Activated CD8-positive, alpha-beta T cell treated with anti-CD3 and anti-CD28 coated beads, Interleukin-2, amount 10 ng/mL, durations not matched to agents 7 days and 5 days (primary cell): Measurements from ENCODE around the gene CYB5D1. TPM values are rescaled to one million over a fixed set of nuclear protein-coding genes. Genes with fewer than 3 reads are reported as not detected.
A peak's percentile ranks its signal among the peaks of the same experiment; 100 is the strongest.

Experiments used
- ATAC-seq: fragments of 150-1000 bp; cut with Tn5 transposase; one replicate; pipeline ENCODE4 v1.10.0; 2021; ENCODE audit warnings: moderate library complexity
- CTCF ChIA-PET: fragments of 350-600 bp; sonication (Branson Sonifier 250); formaldehyde crosslinking; loops from one replicate; lab custom pipeline; 2021; ENCODE audit warnings: antibody characterized with exemption; lab: Charles Lee
- POLR2A ChIA-PET: fragments of 350-600 bp; sonication (Branson Sonifier 250); formaldehyde crosslinking; loops from one replicate; lab custom pipeline; 2021; ENCODE audit warnings: antibody characterized with exemption; lab: Charles Lee
- DNase-seq: peaks from one replicate; pipeline ENCODE4 v3.0.0-alpha.2; 2020
- H3K27ac Mint-ChIP-seq: one replicate; pipeline ENCODE4 v1.8.0; 2021; ENCODE audit warnings: mild to moderate bottlenecking, mixed read lengths
- H3K27me3 Mint-ChIP-seq: one replicate; pipeline ENCODE4 v1.8.0; 2021; ENCODE audit warnings: low read depth, mixed read lengths
- H3K36me3 Mint-ChIP-seq: one replicate; pipeline ENCODE4 v1.8.0; 2021; ENCODE audit warnings: low read depth, mixed read lengths
- H3K4me1 Mint-ChIP-seq: one replicate; pipeline ENCODE4 v1.8.0; 2021; ENCODE audit warnings: low read depth, mixed read lengths
- H3K4me3 Mint-ChIP-seq: one replicate; pipeline ENCODE4 v1.8.0; 2021; ENCODE audit warnings: mild to moderate bottlenecking, mixed read lengths
- H3K9me3 Mint-ChIP-seq: one replicate; pipeline ENCODE4 v1.8.0; 2022; ENCODE audit warnings: mixed read lengths; ENCODE audit not compliant: insufficient read depth
- total RNA-seq, 2 experiments: library from RNA; stranded (reverse); gene quantifications; one replicate each; pipeline ENCODE4 v1.2.3, GENCODE V29; 2021

CYB5D1 gene
- total RNA-seq, 2 experiments from 2014 or later, result 9.8 to 11.2 TPM

DNA sequence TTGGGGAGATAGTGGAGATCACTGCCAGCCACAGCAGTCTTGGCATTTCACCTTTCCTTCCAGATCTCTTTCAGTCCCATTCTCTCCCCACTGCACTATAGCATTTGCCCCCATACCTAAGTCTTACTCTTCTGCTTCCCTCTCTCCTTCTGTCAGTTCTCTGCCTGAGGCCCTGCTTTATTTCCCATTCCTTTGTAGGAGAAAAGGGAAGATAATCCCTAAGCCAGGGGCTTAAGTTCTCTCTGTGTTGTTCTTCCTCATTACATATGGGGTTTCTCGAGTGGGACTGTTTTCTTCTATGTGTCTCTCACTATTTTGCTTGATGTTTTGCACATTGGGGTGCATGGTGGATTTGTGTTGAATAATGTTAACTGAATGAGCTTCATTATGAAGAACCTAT, 17.4 kb upstream of the CYB5D1 start:
- Mint-ChIP-seq H3K4me3 (peak overlapping the region; percentile 97), H3K4me1 (peaks cover 63% of the 10 kb centered on the region), H3K36me3 (no peaks in the 10 kb centered on the region), H3K27ac (peak overlapping the region; percentile 41), H3K9me3 (no peaks in the 10 kb centered on the region), H3K27me3 (no peaks in the 10 kb centered on the region)
- CTCF ChIA-PET, result interaction anchor here (0.9 to 1.9 kb wide), 4 partner anchors 9 to 150 kb away, joined by 3 to 6 read pairs (median 4); partner anchors contain the start of gene NAA38
- POLR2A ChIA-PET, result no interaction called here
- DNase-seq (no peak), ATAC-seq (no peak)

DNA sequence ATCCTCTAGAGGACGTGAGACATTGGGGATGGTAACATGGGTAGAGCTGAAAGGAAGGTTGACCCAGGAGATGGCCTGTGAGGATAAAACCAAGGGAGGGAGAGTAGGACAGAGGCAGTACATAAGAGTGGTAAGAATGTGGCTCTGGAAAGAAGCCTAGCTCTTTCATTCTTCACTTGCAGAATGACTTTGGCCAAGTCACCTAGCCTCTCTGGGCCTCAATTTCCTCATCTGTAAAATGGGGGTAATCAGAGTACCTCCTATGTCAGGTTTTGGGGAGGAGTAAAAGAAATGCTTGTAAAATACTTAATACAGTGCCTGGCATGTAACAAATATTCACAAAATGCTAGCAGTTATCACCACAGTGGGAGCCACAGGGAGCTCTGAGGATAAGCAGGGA, 16.9 kb upstream of the CYB5D1 start:
- Mint-ChIP-seq H3K4me1 (peaks cover 65% of the 10 kb centered on the region), H3K27me3 (no peaks in the 10 kb centered on the region), H3K36me3 (no peaks in the 10 kb centered on the region), H3K4me3 (peak overlapping the region; percentile 97), H3K27ac (peak overlapping the region; percentile 77), H3K9me3 (no peaks in the 10 kb centered on the region)
- no peak for ATAC-seq
- ChIA-PET POLR2A (interaction anchor here (0.7 kb wide), 2 partner anchors 92 to 332 kb away, joined by 3 to 5 read pairs; no protein-coding TSS in a partner anchor), CTCF (interaction anchor here (0.9 to 1.9 kb wide), 4 partner anchors 9 to 149 kb away, joined by 3 to 6 read pairs (median 4); partner anchors contain the start of gene NAA38)
- DNase-seq, result no peak

DNA sequence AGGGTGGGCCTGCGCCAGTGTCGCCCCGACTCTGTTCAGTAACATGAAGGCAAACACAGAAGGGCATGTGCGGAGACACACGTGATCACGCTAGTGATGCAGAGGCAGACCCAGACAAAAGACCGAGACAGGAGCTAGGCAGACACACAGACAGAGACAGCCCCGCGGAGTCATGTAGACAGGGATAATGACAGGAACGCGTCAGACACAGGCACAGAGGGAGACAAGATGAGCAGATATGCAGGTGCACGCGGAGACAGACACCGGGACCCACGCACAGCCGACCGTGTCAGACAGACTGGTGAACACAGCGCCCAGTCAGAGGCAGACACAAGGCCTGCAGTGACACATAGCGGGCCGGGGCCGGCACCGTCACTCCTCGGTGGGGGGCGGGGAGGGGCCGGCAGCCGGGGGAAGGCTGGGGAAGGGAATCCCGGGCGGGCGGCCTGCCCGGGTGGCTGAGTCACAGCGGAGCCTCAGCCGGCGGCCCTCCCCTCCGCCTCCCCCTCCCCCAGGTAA, 16.3 kb upstream of the CYB5D1 start:
- Mint-ChIP-seq H3K27me3 (no peaks in the 10 kb centered on the region), H3K4me3 (peak overlapping the region; percentile 97), H3K9me3 (no peaks in the 10 kb centered on the region), H3K36me3 (no peaks in the 10 kb centered on the region), H3K27ac (peak overlapping the region; percentile 77), H3K4me1 (peaks cover 59% of the 10 kb centered on the region)
- ChIA-PET POLR2A (interaction anchor here (0.5 to 1.6 kb wide), 6 partner anchors 15 to 332 kb away, joined by 3 to 5 read pairs (median 3); partner anchors contain the start of gene NAA38), CTCF (interaction anchor here (1.0 to 5.3 kb wide), 4 partner anchors 7 to 16 kb away, joined by 4 to 50 read pairs (median 5); partner anchors contain the start of genes KDM6B and NAA38)
- DNase-seq (peak; percentile 78), ATAC-seq (peak; percentile 12)

DNA sequence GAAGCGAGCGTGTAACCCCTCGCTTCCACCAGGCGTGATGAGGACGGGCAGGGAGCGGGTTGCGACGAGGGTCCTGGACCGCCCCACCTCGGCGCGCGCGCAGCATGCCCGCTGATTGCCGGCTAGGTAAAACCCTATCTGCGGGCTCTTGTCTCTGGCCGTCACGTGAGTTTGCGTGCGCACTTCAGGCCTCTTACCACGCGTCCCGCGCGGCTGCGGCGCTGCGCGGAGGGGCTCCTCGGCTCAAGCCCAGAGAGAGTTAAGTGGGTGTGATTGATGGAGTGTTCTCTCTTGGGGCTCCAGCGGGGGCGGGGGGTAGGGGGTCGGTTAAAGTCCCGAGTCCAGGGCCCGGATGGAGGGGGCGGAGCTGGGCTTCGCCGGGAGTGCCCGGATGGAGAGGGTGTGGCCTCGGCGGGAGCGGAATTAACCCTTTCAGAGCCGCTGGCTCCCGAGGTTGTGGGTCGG, 15.9 kb upstream of the CYB5D1 start:
- ChIA-PET CTCF (interaction anchor here (1.0 to 5.3 kb wide), 3 partner anchors 8 to 15 kb away, joined by 4 to 50 read pairs (median 6); partner anchors contain the start of genes KDM6B and NAA38), POLR2A (interaction anchor here (0.5 to 1.8 kb wide), 5 partner anchors 7 to 315 kb away, joined by 3 to 4 read pairs (median 3); partner anchors contain the start of gene NAA38)
- peak; percentile 12 for ATAC-seq
- Mint-ChIP-seq H3K4me1 (peaks cover 58% of the 10 kb centered on the region), H3K36me3 (no peaks in the 10 kb centered on the region), H3K27me3 (no peaks in the 10 kb centered on the region), H3K9me3 (no peaks in the 10 kb centered on the region), H3K27ac (peak overlapping the region; percentile 99), H3K4me3 (peak overlapping the region; percentile 97)
- DNase-seq, result peak; percentile 86

DNA sequence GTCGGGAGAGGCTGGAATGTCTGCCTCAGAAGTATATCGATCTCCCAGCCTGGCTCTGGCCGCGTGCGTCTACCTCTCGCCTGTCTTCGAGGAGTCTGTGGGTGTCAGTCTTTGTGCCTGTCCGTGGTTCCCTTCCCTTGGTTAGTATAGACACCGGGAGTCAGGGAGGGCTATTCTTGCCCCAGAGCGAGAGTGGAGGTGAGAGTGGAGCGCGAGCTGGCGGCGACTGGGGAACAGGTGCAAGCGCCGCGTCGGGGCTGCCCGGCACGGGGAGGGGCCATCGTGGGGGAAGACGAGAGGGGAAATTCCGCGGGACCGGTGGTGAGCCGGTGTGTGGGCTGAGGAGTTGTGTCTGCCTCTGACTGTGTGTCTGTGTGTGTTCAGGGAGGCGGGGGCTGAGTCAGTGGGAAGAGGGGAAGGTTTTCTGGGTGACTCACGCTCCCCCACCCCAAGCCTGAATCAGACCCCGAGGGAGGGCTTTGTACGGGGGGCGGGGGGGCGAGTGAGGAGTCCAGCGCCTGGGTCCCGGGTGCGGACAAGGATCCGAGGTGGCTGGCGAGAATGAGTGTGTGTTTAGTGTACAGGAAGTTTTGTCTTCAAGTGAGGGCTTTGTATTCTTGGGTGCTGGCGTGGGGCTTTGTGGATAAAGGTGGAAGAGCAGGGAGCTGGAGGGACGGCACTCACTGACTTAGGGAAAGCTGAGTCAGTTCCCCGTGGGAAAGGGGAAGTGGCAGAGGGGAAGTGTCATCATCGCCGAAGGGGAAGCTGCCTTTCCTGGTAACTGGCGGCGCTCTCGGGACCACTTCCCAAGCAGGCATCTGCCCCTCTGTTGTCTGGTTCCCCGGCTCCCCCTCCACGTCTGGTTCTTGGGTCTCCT, 15.2 kb upstream of the CYB5D1 start:
- Mint-ChIP-seq H3K9me3 (no peaks in the 10 kb centered on the region), H3K4me1 (peaks cover 51% of the 10 kb centered on the region), H3K4me3 (peak overlapping the region; percentile 97), H3K36me3 (no peaks in the 10 kb centered on the region), H3K27me3 (no peaks in the 10 kb centered on the region), H3K27ac (peak overlapping the region; percentile 99)
- DNase-seq, result peak; percentile 83
- peak; percentile 43 for ATAC-seq
- ChIA-PET CTCF (interaction anchor here (1.0 to 5.3 kb wide), 2 partner anchors 8 to 9 kb away, joined by 4 to 50 read pairs; partner anchors contain the start of gene KDM6B), POLR2A (interaction anchor here (0.9 to 1.8 kb wide), 6 partner anchors 7 to 331 kb away, joined by 3 to 7 read pairs (median 4); partner anchors contain the start of gene NAA38)

DNA sequence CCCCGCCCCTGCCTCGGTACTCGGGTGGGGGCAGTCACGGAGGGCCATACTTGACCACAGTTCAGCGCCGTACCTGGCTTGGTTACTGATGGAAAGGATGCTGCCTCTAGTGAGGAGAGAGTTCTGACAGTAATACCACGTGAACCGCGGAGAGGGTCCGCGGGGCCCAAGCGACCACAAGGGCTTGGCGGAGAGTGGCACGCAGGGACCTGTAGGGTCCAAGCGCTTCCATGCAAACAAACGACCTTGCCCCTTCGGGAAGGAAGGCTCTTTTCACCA, 14.6 kb upstream of the CYB5D1 start:
- CTCF ChIA-PET, result interaction anchor here (5.3 kb wide), 1 partner anchor 9 kb away, joined by 50 read pairs; the partner anchor contains the start of gene KDM6B
- H3K9me3 Mint-ChIP-seq, result no peaks in the 10 kb centered on the region
- no peaks in the 10 kb centered on the region for H3K36me3 Mint-ChIP-seq
- peaks cover 49% of the 10 kb centered on the region for H3K4me1 Mint-ChIP-seq
- POLR2A ChIA-PET, result interaction anchor here (0.9 to 1.8 kb wide), 4 partner anchors 8 to 330 kb away, joined by 3 to 7 read pairs (median 4); no protein-coding TSS in a partner anchor
- H3K27ac Mint-ChIP-seq, result peak overlapping the region; percentile 99
- H3K27me3 Mint-ChIP-seq, result no peaks in the 10 kb centered on the region
- DNase-seq (peak; percentile 58), ATAC-seq (peak; percentile 1)
- H3K4me3 Mint-ChIP-seq, result peak overlapping the region; percentile 97

DNA sequence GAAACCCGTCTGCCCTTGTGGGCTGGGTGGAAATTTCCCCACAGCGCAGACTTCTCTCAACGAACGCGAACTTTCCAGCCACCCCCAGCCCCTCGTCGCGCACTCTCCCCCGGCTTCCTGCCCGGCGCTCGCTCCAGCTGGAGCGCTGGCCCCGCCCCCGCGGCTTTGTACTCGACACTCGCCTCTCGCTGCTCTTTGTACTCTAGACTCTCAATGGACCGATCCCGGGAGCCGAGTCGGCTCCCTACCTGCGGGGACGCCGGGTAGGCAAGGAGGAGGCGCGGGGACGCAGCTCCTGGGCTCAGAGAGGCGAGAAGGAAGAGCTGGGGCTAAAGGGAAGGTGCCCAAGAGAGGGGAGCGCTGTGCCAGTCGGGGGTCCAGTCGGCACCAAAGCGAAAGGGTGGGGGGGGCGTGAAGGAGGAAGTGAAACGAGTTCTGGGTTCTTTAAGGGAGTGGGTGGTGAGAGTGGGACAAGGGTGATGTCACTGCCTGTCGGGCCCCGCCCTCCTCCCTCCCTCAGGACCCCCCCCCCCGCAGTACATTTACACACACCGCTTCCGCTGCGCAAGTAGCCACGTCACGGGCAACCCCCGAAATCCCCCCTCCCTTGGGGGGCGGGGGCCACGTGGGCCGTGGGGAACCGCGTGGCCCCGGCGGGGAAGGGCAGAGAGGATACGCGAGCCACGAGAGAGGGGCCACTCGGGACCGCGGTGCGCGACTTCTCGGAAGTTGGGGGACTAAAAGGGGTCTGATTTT, 14.1 kb upstream of the CYB5D1 start:
- H3K27me3 Mint-ChIP-seq, result no peaks in the 10 kb centered on the region
- ChIA-PET POLR2A (interaction anchor here (0.9 to 1.8 kb wide), 3 partner anchors 9 to 330 kb away, joined by 3 to 7 read pairs (median 4); no protein-coding TSS in a partner anchor), CTCF (interaction anchor here (5.3 kb wide), 1 partner anchor 9 kb away, joined by 50 read pairs; the partner anchor contains the start of gene KDM6B)

DNA sequence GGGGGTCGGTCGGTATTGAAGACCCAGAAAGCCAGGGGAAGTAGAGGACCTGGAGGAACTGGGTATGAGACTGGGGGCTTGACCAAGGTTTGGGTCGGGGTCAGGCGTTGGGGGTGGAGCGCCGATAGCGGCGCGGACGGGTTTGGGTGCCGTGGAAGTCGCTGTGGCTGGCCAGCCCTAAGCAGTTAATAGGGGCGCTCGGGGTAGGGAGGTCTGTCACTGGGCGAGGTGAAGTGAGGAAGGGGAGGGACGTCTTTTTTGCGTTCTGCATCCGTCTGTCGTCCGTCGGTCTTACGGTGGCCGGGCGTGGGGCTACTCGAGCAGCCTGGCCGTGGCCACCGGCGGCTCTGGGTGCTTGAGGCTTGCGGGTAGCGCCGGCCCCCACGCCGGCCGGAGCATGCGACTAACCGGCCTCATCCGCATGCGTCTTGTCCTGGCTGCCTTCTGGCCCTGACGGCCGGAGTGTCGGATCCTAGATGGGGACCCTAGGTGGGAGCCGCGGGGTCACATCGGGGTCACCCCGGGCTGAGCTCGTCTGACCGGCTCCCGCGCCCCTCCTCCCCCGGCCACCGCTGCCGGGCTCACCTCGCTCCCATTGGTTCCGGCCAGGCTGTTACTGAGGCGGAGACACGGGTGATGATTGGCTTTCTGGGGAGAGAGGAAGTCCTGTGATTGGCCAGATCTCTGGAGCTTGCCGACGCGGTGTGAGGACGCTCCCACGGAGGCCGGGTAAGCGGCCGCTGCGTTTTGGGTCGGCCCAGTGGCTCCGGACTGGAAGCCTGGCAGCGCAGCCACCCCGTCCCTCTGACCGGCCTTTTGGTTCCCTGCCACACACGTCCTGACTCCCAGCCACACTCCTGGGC, 13.3 kb upstream of the CYB5D1 start:
- no peaks in the 10 kb centered on the region for H3K27me3 Mint-ChIP-seq
- H3K4me1 Mint-ChIP-seq, result peaks cover 38% of the 10 kb centered on the region
- ATAC-seq, result peak; percentile 64
- CTCF ChIA-PET, result interaction anchor here (0.5 to 5.3 kb wide), 11 partner anchors 10 to 212 kb away, joined by 3 to 50 read pairs (median 7); partner anchors contain the start of genes CNTROB, CYB5D1, KDM6B and NAA38
- H3K4me3 Mint-ChIP-seq, result peak overlapping the region; percentile 97
- H3K36me3 Mint-ChIP-seq, result peaks cover 1% of the 10 kb centered on the region
- peak overlapping the region; percentile 99 for H3K27ac Mint-ChIP-seq
- POLR2A ChIA-PET, result interaction anchor here (0.6 to 2.4 kb wide), 9 partner anchors 9 to 329 kb away, joined by 3 to 11 read pairs (median 3); partner anchors contain the start of genes NAA38 and RNF227
- H3K9me3 Mint-ChIP-seq, result no peaks in the 10 kb centered on the region
- peak; percentile 91 for DNase-seq

More for the DNA sequence above, 14.1 kb upstream of the CYB5D1 start:
- Mint-ChIP-seq H3K27ac (peak overlapping the region; percentile 99), H3K4me3 (peak overlapping the region; percentile 97), H3K9me3 (no peaks in the 10 kb centered on the region), H3K4me1 (peaks cover 46% of the 10 kb centered on the region), H3K36me3 (no peaks in the 10 kb centered on the region)
- peak; percentile 87 for DNase-seq
- peak; percentile 25 for ATAC-seq

DNA sequence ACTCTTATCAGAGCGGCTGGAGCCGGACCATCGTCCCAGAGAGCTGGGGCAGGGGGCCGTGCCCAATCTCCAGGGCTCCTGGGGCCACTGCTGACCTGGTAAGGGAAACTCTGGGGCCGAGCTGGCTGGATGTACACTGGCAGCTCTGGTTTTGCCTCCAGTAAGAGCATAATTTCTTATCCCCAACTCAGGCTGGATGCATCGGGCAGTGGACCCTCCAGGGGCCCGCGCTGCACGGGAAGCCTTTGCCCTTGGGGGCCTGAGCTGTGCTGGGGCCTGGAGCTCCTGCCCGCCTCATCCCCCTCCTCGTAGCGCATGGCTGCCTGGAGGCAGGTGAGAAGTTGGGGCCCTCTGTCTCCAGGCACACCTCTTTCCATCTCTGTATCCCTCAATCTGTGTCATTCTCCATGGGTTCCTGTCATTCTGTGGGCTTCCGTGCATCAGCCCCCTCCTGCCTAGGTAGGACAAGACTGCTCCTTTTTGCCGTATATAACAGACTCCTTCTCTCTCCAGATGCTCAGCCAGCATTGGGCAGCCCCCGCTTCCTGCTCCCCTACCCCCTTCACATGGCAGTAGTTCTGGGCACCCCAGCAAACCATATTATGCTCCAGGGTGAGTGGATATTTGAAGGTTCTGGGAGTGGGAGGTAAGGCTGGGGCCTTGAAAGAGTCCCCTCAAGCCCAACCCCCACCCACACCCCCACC, 12.3 kb upstream of the CYB5D1 start:
- Mint-ChIP-seq H3K27me3 (no peaks in the 10 kb centered on the region), H3K4me3 (peak overlapping the region; percentile 97), H3K9me3 (no peaks in the 10 kb centered on the region), H3K36me3 (peaks cover 5% of the 10 kb centered on the region), H3K27ac (peak overlapping the region; percentile 99), H3K4me1 (peaks cover 33% of the 10 kb centered on the region)
- no peak for ATAC-seq
- no peak for DNase-seq
- POLR2A ChIA-PET, result interaction anchor here (0.5 to 2.4 kb wide), 9 partner anchors 10 to 275 kb away, joined by 3 to 11 read pairs (median 3); partner anchors contain the start of genes NAA38 and RNF227
- CTCF ChIA-PET, result interaction anchor here (1.0 to 5.3 kb wide), 10 partner anchors 10 to 144 kb away, joined by 3 to 50 read pairs (median 7); partner anchors contain the start of genes CNTROB, CYB5D1, KDM6B and NAA38
